Glomerular visceral epithelial cell (primary cell): ENCODE data around the gene ECD.
A peak's percentile ranks its signal among the peaks of the same experiment; 100 is the strongest.
"Not testable (repeated sequence)": the region's sequence is repeated elsewhere in the genome, so short reads cannot be mapped to it uniquely, and the experiment has no call there.

Experiments used
- DNase-seq: peaks from one replicate; pipeline ENCODE4 v3.0.0-alpha.2; 2016; ENCODE audit errors: extremely low spot score

Gene ECD

GRCh38 chr10:73159038-73159648, 8.7 kb downstream of the ECD start:
- peak; percentile 62 for DNase-seq

- no peak for DNase-seq
Measured at GRCh38 chr10:73156054-73156453, 11.8 kb downstream of the ECD start.

- DNase-seq = no peak
Measured at GRCh38 chr10:73152009-73152408, 15.8 kb downstream of the ECD start.

GRCh38 chr10:73150633-73151413, 17.0 kb downstream of the ECD start:
- DNase-seq = not testable (repeated sequence)

GRCh38 chr10:73141603-73142002, 26.2 kb downstream of the ECD start:
- no peak for DNase-seq

- DNase-seq = no peak
Measured at GRCh38 chr10:73139251-73139650, 28.6 kb downstream of the ECD start.

- DNase-seq = no peak
Measured at GRCh38 chr10:73136627-73137026, 31.2 kb downstream of the ECD start.

- DNase-seq = no peak
Measured at GRCh38 chr10:73134727-73135126, 33.1 kb downstream of the ECD start.

- no peak for DNase-seq
Measured at GRCh38 chr10:73131913-73132686, 35.7 kb downstream of the ECD start.

GRCh38 chr10:73131301-73131700, 36.5 kb downstream of the ECD start:
- DNase-seq = no peak

GRCh38 chr10:73126343-73126742, 41.5 kb downstream of the ECD start:
- DNase-seq = no peak

GRCh38 chr10:73119952-73120351, 47.9 kb downstream of the ECD start:
- DNase-seq = no peak

GRCh38 chr10:73119457-73119856, 48.4 kb downstream of the ECD start:
- no peak for DNase-seq

- DNase-seq = peak; percentile 21
Measured at GRCh38 chr10:73117976-73118743, 49.6 kb downstream of the ECD start.

GRCh38 chr10:73116017-73116416, 51.8 kb downstream of the ECD start:
- DNase-seq = no peak

- no peak for DNase-seq
Measured at GRCh38 chr10:73113551-73113950, 54.3 kb downstream of the ECD start.

- DNase-seq = not testable (repeated sequence)
Measured at GRCh38 chr10:73112032-73112431, 55.8 kb downstream of the ECD start.

- DNase-seq = peak; percentile 81
Measured at GRCh38 chr10:73110345-73110849, 57.4 kb downstream of the ECD start, which contains the start of gene NUDT13. TSS of gene NUDT13 (plus strand) at chr10:73110455. CDS start at chr10:73114366, 3,911 bp downstream.

- DNase-seq = not testable (repeated sequence)
Measured at GRCh38 chr10:73109248-73109652, 58.6 kb downstream of the ECD start.

- DNase-seq = no peak
Measured at GRCh38 chr10:73106301-73106700, 61.5 kb downstream of the ECD start.

GRCh38 chr10:73099141-73099540, 68.7 kb downstream of the ECD start:
- no peak for DNase-seq

GRCh38 chr10:73097305-73097670, 70.5 kb downstream of the ECD start:
- no peak for DNase-seq
